ENCODE results near the gene ZFYVE19. TPM values are rescaled to one million over a fixed set of nuclear protein-coding genes. Genes with fewer than 3 reads are reported as not detected.

ZFYVE19 gene
- total and polyA plus RNA-seq, 2 of the 13 experiments (the other 11 are each of a cell fraction or from before 2014, with no cell fraction given) = 23.3 to 44.0 TPM

DNA sequence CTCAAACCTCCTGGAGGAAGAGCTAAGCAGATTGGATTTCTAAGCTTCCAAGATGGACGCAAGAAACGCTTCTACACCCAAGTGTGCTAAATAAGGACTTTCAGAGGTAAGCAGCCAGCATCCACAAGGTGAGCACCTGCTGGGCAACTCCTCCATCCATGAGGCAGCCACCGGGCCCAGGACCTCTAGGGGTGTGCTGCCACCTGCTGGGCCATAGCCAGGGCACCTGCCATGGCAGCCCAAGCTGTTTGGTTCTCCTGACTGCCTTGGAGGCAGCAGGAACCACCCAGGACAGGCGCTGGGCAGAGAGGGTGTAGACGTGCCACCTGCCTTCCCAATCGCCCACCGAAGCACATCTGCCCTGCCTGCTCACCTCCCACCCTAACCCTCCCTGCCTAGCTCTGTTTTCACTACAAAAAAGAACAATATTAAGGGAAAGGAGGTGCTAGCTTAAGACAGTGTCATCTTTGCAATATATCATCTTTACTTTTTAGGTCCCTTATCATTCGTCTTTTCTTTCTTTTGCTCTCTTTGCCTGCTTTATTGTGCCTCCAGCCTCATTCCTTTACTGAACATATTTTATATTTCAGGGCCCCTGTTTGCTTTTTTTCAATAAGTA, 24.2 kb upstream of the ZFYVE19 start (continued):
- TF ChIP-seq ZNF737 (CRISPR knock-in tag; IDR thresholded peaks at IDR 0.05; ENCODE audit: borderline replicate concordance) (no peak), MED8 (CRISPR knock-in tag; IDR thresholded peaks at IDR 0.05; ENCODE audit: insufficient replicate concordance) (no peak), ETV5 (CRISPR knock-in tag; IDR thresholded peaks at IDR 0.05; ENCODE audit: borderline replicate concordance) (no peak; the same call in 1 of the 2 replicates), RFXAP (CRISPR knock-in tag; IDR thresholded peaks at IDR 0.05; ENCODE audit: borderline replicate concordance) (no peak; the same call in 1 of the 2 replicates), TSC22D2 (CRISPR knock-in tag; IDR thresholded peaks at IDR 0.05; ENCODE audit: borderline replicate concordance) (peak; percentile 53; the same call in 1 of the 2 replicates), GATAD1 (CRISPR knock-in tag; IDR thresholded peaks at IDR 0.05) (peak; percentile 61; the same call in 1 of the 2 replicates), MIXL1 (CRISPR knock-in tag; IDR thresholded peaks at IDR 0.05) (peak; percentile 43; the same call in 1 of the 2 replicates), ZKSCAN1 (IDR thresholded peaks at IDR 0.05; ENCODE audit: low read length) (no peak), CHD2 (IDR thresholded peaks at IDR 0.05; ENCODE audit: low read depth, low read length) (no peak), HOXA9 (CRISPR knock-in tag; IDR thresholded peaks at IDR 0.05; ENCODE audit: borderline replicate concordance) (no peak), NCOA5 (CRISPR knock-in tag; IDR thresholded peaks at IDR 0.05) (no peak), POLR2G (IDR thresholded peaks at IDR 0.05; ENCODE audit: low read depth, low read length) (no peak), ZSCAN20 (CRISPR knock-in tag; IDR thresholded peaks at IDR 0.05; ENCODE audit: borderline replicate concordance) (no peak), HNRNPH1 (optimal IDR thresholded peaks at IDR 0.05; ENCODE audit: low read depth, low read length) (no peak), EED (CRISPR knock-in tag; IDR thresholded peaks at IDR 0.05) (no peak), ZNF3 (CRISPR knock-in tag; IDR thresholded peaks at IDR 0.05) (no peak), ZSCAN12 (CRISPR knock-in tag; IDR thresholded peaks at IDR 0.05) (no peak), ZNF556 (CRISPR knock-in tag; IDR thresholded peaks at IDR 0.05; ENCODE audit: borderline replicate concordance) (no peak), FOSL1 (CRISPR knock-in tag; IDR thresholded peaks at IDR 0.05; ENCODE audit: borderline replicate concordance) (no peak), ZKSCAN8 (CRISPR knock-in tag; IDR thresholded peaks at IDR 0.05; ENCODE audit: borderline replicate concordance) (no peak)
- TF ChIP-seq, protein P1, sequence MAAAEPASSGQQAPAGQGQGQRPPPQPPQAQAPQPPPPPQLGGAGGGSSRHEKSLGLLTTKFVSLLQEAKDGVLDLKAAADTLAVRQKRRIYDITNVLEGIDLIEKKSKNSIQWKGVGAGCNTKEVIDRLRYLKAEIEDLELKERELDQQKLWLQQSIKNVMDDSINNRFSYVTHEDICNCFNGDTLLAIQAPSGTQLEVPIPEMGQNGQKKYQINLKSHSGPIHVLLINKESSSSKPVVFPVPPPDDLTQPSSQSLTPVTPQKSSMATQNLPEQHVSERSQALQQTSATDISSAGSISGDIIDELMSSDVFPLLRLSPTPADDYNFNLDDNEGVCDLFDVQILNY (CRISPR knock-in tag; conservative IDR thresholded peaks at IDR 0.05) = no peak
- TF ChIP-seq, protein P2, sequence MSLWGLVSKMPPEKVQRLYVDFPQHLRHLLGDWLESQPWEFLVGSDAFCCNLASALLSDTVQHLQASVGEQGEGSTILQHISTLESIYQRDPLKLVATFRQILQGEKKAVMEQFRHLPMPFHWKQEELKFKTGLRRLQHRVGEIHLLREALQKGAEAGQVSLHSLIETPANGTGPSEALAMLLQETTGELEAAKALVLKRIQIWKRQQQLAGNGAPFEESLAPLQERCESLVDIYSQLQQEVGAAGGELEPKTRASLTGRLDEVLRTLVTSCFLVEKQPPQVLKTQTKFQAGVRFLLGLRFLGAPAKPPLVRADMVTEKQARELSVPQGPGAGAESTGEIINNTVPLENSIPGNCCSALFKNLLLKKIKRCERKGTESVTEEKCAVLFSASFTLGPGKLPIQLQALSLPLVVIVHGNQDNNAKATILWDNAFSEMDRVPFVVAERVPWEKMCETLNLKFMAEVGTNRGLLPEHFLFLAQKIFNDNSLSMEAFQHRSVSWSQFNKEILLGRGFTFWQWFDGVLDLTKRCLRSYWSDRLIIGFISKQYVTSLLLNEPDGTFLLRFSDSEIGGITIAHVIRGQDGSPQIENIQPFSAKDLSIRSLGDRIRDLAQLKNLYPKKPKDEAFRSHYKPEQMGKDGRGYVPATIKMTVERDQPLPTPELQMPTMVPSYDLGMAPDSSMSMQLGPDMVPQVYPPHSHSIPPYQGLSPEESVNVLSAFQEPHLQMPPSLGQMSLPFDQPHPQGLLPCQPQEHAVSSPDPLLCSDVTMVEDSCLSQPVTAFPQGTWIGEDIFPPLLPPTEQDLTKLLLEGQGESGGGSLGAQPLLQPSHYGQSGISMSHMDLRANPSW (CRISPR knock-in tag; IDR thresholded peaks at IDR 0.05; ENCODE audit: borderline replicate concordance) = no peak
- TF ChIP-seq, protein P3, sequence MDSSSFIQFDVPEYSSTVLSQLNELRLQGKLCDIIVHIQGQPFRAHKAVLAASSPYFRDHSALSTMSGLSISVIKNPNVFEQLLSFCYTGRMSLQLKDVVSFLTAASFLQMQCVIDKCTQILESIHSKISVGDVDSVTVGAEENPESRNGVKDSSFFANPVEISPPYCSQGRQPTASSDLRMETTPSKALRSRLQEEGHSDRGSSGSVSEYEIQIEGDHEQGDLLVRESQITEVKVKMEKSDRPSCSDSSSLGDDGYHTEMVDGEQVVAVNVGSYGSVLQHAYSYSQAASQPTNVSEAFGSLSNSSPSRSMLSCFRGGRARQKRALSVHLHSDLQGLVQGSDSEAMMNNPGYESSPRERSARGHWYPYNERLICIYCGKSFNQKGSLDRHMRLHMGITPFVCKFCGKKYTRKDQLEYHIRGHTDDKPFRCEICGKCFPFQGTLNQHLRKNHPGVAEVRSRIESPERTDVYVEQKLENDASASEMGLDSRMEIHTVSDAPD (CRISPR knock-in tag; IDR thresholded peaks at IDR 0.05) = no peak
- TF ChIP-seq, protein P4, sequence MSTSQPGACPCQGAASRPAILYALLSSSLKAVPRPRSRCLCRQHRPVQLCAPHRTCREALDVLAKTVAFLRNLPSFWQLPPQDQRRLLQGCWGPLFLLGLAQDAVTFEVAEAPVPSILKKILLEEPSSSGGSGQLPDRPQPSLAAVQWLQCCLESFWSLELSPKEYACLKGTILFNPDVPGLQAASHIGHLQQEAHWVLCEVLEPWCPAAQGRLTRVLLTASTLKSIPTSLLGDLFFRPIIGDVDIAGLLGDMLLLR (CRISPR knock-in tag; IDR thresholded peaks at IDR 0.05) = no peak
- TF ChIP-seq, protein P5, sequence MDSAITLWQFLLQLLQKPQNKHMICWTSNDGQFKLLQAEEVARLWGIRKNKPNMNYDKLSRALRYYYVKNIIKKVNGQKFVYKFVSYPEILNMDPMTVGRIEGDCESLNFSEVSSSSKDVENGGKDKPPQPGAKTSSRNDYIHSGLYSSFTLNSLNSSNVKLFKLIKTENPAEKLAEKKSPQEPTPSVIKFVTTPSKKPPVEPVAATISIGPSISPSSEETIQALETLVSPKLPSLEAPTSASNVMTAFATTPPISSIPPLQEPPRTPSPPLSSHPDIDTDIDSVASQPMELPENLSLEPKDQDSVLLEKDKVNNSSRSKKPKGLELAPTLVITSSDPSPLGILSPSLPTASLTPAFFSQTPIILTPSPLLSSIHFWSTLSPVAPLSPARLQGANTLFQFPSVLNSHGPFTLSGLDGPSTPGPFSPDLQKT (CRISPR knock-in tag; IDR thresholded peaks at IDR 0.05; ENCODE audit: borderline replicate concordance) = no peak

Measured in HepG2 (cell line).